WTC11 (cell line): Measurements from ENCODE around the gene RGSL1. TPM values are rescaled to one million over a fixed set of nuclear protein-coding genes. Genes with fewer than 3 reads are reported as not detected.

Experiments
- ATAC-seq: fragments of 200-7000 bp; cut with Tn5 transposase; 2 replicates; pipeline ENCODE4 v1.10.0; 2021; ENCODE audit warnings: mild to moderate bottlenecking, moderate library complexity
- CTCF ChIA-PET: fragments of 300-600 bp; sonication (Branson Sonifier 250); formaldehyde crosslinking; loops from one replicate; lab custom pipeline; 2021; ENCODE audit warnings: antibody characterized with exemption; lab: Charles Lee
- POLR2A ChIA-PET: fragments of 350-600 bp; sonication (Branson Sonifier 250); formaldehyde crosslinking; loops from one replicate; lab custom pipeline; 2021; ENCODE audit warnings: antibody characterized with exemption; lab: Charles Lee
- DNase-seq: peaks from one replicate; pipeline ENCODE4 v3.0.0; 2021; ENCODE audit warnings: low spot score
- H3K27ac Mint-ChIP-seq: 2 replicates; pipeline ENCODE4 v1.8.0; 2021; ENCODE audit warnings: mixed read lengths
- H3K27me3 Mint-ChIP-seq: 2 replicates; pipeline ENCODE4 v1.8.0; 2021; ENCODE audit warnings: low read depth, mild to moderate bottlenecking, moderate library complexity, mixed read lengths
- H3K36me3 Mint-ChIP-seq: 2 replicates; pipeline ENCODE4 v1.8.0; 2021; ENCODE audit warnings: mixed read lengths
- H3K4me1 Mint-ChIP-seq: 2 replicates; pipeline ENCODE4 v1.8.0; 2022; ENCODE audit warnings: mixed read lengths
- H3K4me3 Mint-ChIP-seq: 2 replicates; pipeline ENCODE4 v1.8.0; 2021; ENCODE audit warnings: mild to moderate bottlenecking, moderate library complexity, mixed read lengths
- H3K9me3 Mint-ChIP-seq: 2 replicates; pipeline ENCODE4 v1.8.0; 2021; ENCODE audit warnings: mixed read lengths
- CREM ChIP-seq: sonication (generic); formaldehyde crosslinking; IDR thresholded peaks from 2 replicates; pipeline ENCODE4 v1.8.1; 2022; ENCODE audit warnings: mild to moderate bottlenecking, missing genetic modification reagents, moderate library complexity
- ELF4 ChIP-seq: sonication (generic); formaldehyde crosslinking; IDR thresholded peaks from 2 replicates; pipeline ENCODE4 v1.8.1; 2022; ENCODE audit warnings: low read depth, mild to moderate bottlenecking, moderate library complexity, missing genetic modification reagents
- MXD4 ChIP-seq: fragments of 250-450 bp; sonication (Bioruptor Pico); IDR thresholded peaks from 2 replicates; pipeline ENCODE4 v1.8.0; 2021; ENCODE audit warnings: mild to moderate bottlenecking, moderate library complexity, borderline replicate concordance
- NR3C1 ChIP-seq: sonication (generic); formaldehyde crosslinking; conservative IDR thresholded peaks from 2 replicates; pipeline ENCODE4 v1.8.1; 2023; ENCODE audit warnings: low read depth, mild to moderate bottlenecking, missing genetic modification reagents
- RELA ChIP-seq: sonication (generic); formaldehyde crosslinking; IDR thresholded peaks from 2 replicates; pipeline ENCODE4 v1.8.1; 2022; ENCODE audit warnings: missing genetic modification reagents, mild to moderate bottlenecking, borderline replicate concordance
- SMAD4 ChIP-seq: sonication (generic); formaldehyde crosslinking; IDR thresholded peaks from 2 replicates; pipeline ENCODE4 v1.8.0; 2022; ENCODE audit warnings: mild to moderate bottlenecking, missing genetic modification reagents
- ZBTB21 ChIP-seq: sonication (generic); formaldehyde crosslinking; IDR thresholded peaks from 2 replicates; pipeline ENCODE4 v1.8.1; 2023; ENCODE audit warnings: mild to moderate bottlenecking, missing genetic modification reagents, borderline replicate concordance
- ZNF138 ChIP-seq: sonication (generic); formaldehyde crosslinking; conservative IDR thresholded peaks from 2 replicates; pipeline ENCODE4 v1.8.1; 2022; ENCODE audit warnings: mild to moderate bottlenecking, moderate library complexity, missing genetic modification reagents
- ZNF219 ChIP-seq: sonication (generic); formaldehyde crosslinking; IDR thresholded peaks from 2 replicates; pipeline ENCODE4 v1.8.0; 2023; ENCODE audit warnings: missing genetic modification reagents, mild to moderate bottlenecking, borderline replicate concordance
- ZNF317 ChIP-seq: sonication (generic); formaldehyde crosslinking; IDR thresholded peaks from 2 replicates; pipeline ENCODE4 v1.8.1; 2023; ENCODE audit warnings: low read depth, mild to moderate bottlenecking, moderate library complexity, missing genetic modification reagents, borderline replicate concordance
- ZNF396 ChIP-seq: fragments of 250-450 bp; sonication (Bioruptor Pico); IDR thresholded peaks from 2 replicates; pipeline ENCODE4 v1.8.0; 2021; ENCODE audit warnings: mild to moderate bottlenecking, moderate library complexity, borderline replicate concordance
- total RNA-seq: library from RNA; stranded (reverse); gene quantifications from 3 replicates; pipeline ENCODE4 v1.2.3, GENCODE V29; 2021
- TF ChIP-seq, protein P1 (sequence below): sonication (generic); formaldehyde crosslinking; IDR thresholded peaks from 2 replicates; pipeline ENCODE4 v1.8.0; 2022; ENCODE audit warnings: mild to moderate bottlenecking, missing genetic modification reagents
- TF ChIP-seq, protein P2 (sequence below): sonication (generic); formaldehyde crosslinking; IDR thresholded peaks from 2 replicates; pipeline ENCODE4 v1.8.1; 2022; ENCODE audit warnings: low read depth, missing genetic modification reagents, borderline replicate concordance
- TF ChIP-seq, protein P3 (sequence below): sonication (generic); formaldehyde crosslinking; IDR thresholded peaks from 2 replicates; pipeline ENCODE4 v1.8.0; 2023; ENCODE audit warnings: mild to moderate bottlenecking, missing genetic modification reagents
- TF ChIP-seq, protein P4 (sequence below): sonication (generic); formaldehyde crosslinking; IDR thresholded peaks from 2 replicates; pipeline ENCODE4 v1.8.0; 2022; ENCODE audit warnings: missing genetic modification reagents
- TF ChIP-seq, protein P5 (sequence below): fragments of 250-450 bp; sonication (Bioruptor Pico); IDR thresholded peaks from 2 replicates; pipeline ENCODE4 v1.8.0; 2021; ENCODE audit warnings: mild to moderate bottlenecking

The RGSL1 gene
- total RNA-seq, 1 experiment from 2014 or later, result not detected

DNA sequence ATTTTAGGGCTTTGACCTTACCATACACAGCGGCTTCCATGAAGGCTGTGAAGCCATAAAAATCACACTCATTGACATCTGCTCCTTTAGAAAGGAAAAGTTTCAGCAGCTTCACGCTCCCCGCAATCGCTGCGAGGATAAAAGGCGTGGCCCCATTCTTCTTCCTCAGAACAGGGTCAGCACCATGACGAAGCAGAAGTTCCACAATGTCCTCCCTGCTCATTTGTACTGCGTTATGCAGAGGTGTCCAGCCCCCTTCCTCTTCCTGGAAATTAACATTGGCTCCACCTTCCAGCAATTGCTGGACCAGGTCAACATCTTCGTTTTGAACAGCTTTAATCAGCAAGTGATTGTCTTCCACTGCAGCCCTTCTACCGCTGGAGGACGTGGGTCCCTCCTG lies 136.4 kb downstream of the RGSL1 start:
- Mint-ChIP-seq H3K4me1 (peaks cover 19% of the 10 kb centered on the region), H3K4me3 (no peak overlapping the region)
- TF ChIP-seq, protein P1, sequence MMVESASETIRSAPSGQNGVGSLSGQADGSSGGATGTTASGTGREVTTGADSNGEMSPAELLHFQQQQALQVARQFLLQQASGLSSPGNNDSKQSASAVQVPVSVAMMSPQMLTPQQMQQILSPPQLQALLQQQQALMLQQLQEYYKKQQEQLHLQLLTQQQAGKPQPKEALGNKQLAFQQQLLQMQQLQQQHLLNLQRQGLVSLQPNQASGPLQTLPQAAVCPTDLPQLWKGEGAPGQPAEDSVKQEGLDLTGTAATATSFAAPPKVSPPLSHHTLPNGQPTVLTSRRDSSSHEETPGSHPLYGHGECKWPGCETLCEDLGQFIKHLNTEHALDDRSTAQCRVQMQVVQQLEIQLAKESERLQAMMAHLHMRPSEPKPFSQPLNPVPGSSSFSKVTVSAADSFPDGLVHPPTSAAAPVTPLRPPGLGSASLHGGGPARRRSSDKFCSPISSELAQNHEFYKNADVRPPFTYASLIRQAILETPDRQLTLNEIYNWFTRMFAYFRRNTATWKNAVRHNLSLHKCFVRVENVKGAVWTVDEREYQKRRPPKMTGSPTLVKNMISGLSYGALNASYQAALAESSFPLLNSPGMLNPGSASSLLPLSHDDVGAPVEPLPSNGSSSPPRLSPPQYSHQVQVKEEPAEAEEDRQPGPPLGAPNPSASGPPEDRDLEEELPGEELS (CRISPR knock-in tag), result no peak
- TF ChIP-seq ZNF219 (CRISPR knock-in tag), result no peak
- TF ChIP-seq, protein P2, sequence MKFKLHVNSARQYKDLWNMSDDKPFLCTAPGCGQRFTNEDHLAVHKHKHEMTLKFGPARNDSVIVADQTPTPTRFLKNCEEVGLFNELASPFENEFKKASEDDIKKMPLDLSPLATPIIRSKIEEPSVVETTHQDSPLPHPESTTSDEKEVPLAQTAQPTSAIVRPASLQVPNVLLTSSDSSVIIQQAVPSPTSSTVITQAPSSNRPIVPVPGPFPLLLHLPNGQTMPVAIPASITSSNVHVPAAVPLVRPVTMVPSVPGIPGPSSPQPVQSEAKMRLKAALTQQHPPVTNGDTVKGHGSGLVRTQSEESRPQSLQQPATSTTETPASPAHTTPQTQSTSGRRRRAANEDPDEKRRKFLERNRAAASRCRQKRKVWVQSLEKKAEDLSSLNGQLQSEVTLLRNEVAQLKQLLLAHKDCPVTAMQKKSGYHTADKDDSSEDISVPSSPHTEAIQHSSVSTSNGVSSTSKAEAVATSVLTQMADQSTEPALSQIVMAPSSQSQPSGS (CRISPR knock-in tag), result no peak
- no peak for TF ChIP-seq RELA (CRISPR knock-in tag)
- no peak for TF ChIP-seq SMAD4 (CRISPR knock-in tag)
- TF ChIP-seq ZNF317 (CRISPR knock-in tag), result no peak
- TF ChIP-seq NR3C1 (CRISPR knock-in tag), result no peak
- no peak for TF ChIP-seq ZNF138
- TF ChIP-seq, all 79 proteins: peak for 0
- peaks cover 11% of the 10 kb centered on the region for H3K9me3 Mint-ChIP-seq
- ATAC-seq (no peak), DNase-seq (no peak)
- CTCF ChIA-PET, result interaction anchor here (1.5 kb wide), 1 partner anchor 196 kb away, joined by 3 read pairs; no protein-coding TSS in a partner anchor
- H3K27me3 Mint-ChIP-seq, result peaks cover 3% of the 10 kb centered on the region; the same call in 1 of the 2 replicates
- H3K27ac Mint-ChIP-seq, result no peak overlapping the region
- POLR2A ChIA-PET, result no interaction called here
- H3K36me3 Mint-ChIP-seq, result no peaks in the 10 kb centered on the region

DNA sequence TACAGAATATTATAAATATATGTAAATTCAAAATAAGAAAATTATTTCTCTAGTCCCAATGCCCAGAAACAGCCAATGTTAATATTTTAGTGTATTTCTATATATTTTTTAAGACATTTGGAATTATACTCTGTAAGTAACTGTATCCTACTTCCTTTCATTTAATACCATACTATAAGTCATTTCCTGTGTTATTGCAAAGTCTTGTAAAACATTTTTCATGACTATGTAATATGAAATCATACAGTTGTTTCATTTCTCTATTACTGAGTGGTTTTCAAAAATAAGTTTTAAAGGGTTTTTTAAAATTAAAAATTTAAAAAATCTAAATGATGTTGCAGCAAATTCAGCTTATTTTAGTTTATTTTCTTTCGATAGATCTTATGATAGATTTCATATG lies 137.1 kb downstream of the RGSL1 start:
- no peak overlapping the region for H3K27ac Mint-ChIP-seq
- POLR2A ChIA-PET, result no interaction called here
- H3K4me3 Mint-ChIP-seq, result no peak overlapping the region
- TF ChIP-seq ZBTB21 (no peak), ZNF317 (CRISPR knock-in tag) (no peak), ELF4 (CRISPR knock-in tag) (no peak)
- TF ChIP-seq, protein P3, sequence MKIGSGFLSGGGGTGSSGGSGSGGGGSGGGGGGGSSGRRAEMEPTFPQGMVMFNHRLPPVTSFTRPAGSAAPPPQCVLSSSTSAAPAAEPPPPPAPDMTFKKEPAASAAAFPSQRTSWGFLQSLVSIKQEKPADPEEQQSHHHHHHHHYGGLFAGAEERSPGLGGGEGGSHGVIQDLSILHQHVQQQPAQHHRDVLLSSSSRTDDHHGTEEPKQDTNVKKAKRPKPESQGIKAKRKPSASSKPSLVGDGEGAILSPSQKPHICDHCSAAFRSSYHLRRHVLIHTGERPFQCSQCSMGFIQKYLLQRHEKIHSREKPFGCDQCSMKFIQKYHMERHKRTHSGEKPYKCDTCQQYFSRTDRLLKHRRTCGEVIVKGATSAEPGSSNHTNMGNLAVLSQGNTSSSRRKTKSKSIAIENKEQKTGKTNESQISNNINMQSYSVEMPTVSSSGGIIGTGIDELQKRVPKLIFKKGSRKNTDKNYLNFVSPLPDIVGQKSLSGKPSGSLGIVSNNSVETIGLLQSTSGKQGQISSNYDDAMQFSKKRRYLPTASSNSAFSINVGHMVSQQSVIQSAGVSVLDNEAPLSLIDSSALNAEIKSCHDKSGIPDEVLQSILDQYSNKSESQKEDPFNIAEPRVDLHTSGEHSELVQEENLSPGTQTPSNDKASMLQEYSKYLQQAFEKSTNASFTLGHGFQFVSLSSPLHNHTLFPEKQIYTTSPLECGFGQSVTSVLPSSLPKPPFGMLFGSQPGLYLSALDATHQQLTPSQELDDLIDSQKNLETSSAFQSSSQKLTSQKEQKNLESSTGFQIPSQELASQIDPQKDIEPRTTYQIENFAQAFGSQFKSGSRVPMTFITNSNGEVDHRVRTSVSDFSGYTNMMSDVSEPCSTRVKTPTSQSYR (CRISPR knock-in tag), result no peak
- TF ChIP-seq, all 79 proteins: peak for 0
- Mint-ChIP-seq H3K4me1 (peaks cover 19% of the 10 kb centered on the region), H3K36me3 (no peaks in the 10 kb centered on the region), H3K9me3 (peaks cover 11% of the 10 kb centered on the region), H3K27me3 (peaks cover 3% of the 10 kb centered on the region; the same call in 1 of the 2 replicates)
- DNase-seq, result no peak
- CTCF ChIA-PET, result interaction anchor here (1.5 kb wide), 1 partner anchor 195 kb away, joined by 3 read pairs; no protein-coding TSS in a partner anchor
- ATAC-seq, result no peak

DNA sequence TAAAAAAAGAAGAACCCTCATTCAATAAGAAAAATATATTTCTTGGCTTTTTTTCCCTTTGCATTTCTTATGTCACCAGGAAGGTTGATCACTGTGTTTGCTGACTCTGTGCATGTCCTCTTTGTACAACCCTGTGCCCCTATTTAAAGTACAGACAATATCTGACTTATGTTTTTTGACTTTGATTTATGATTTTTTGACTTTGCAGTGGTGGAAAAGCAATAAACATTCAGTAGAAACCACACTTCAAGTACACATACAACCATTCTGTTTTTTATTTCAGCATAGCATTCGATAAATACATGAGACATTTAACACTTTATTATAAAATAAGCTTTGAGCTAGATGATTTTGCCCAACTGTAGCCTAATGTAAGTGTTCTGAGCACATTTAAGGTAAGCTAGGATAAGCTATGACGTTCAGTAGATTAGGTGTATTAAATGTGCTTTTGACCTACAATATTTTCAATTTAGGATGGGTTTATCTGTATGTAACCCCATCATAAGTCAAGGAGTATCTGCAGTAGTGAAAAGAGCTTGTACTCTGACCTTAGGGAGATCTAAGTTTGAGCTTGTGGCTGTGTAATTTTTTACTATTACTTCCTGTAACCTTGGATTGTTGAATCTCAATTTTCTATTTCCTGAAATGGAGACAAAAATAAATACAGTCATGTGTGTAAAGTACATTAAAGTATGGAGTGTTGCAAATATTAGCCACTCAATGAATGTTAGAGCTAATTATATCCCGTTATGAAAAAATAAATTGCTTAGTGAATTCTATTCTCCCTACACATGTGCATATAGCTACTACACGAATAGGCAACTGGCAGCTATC lies 137.9 kb downstream of the RGSL1 start:
- ChIA-PET CTCF (interaction anchor here (0.7 to 2.7 kb wide), 6 partner anchors 12 to 507 kb away, joined by 3 to 11 read pairs (median 8); no protein-coding TSS in a partner anchor), POLR2A (no interaction called here)
- peaks cover 19% of the 10 kb centered on the region for H3K4me1 Mint-ChIP-seq
- H3K9me3 Mint-ChIP-seq, result peaks cover 11% of the 10 kb centered on the region
- no peaks in the 10 kb centered on the region for H3K36me3 Mint-ChIP-seq
- H3K27me3 Mint-ChIP-seq, result peaks cover 3% of the 10 kb centered on the region; the same call in 1 of the 2 replicates
- no peak overlapping the region for H3K27ac Mint-ChIP-seq
- no peak for ATAC-seq
- H3K4me3 Mint-ChIP-seq, result peak overlapping the region; percentile 67
- DNase-seq, result no peak
- TF ChIP-seq, protein P4, sequence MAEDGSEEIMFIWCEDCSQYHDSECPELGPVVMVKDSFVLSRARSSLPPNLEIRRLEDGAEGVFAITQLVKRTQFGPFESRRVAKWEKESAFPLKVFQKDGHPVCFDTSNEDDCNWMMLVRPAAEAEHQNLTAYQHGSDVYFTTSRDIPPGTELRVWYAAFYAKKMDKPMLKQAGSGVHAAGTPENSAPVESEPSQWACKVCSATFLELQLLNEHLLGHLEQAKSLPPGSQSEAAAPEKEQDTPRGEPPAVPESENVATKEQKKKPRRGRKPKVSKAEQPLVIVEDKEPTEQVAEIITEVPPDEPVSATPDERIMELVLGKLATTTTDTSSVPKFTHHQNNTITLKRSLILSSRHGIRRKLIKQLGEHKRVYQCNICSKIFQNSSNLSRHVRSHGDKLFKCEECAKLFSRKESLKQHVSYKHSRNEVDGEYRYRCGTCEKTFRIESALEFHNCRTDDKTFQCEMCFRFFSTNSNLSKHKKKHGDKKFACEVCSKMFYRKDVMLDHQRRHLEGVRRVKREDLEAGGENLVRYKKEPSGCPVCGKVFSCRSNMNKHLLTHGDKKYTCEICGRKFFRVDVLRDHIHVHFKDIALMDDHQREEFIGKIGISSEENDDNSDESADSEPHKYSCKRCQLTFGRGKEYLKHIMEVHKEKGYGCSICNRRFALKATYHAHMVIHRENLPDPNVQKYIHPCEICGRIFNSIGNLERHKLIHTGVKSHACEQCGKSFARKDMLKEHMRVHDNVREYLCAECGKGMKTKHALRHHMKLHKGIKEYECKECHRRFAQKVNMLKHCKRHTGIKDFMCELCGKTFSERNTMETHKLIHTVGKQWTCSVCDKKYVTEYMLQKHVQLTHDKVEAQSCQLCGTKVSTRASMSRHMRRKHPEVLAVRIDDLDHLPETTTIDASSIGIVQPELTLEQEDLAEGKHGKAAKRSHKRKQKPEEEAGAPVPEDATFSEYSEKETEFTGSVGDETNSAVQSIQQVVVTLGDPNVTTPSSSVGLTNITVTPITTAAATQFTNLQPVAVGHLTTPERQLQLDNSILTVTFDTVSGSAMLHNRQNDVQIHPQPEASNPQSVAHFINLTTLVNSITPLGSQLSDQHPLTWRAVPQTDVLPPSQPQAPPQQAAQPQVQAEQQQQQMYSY (CRISPR knock-in tag), result no peak
- TF ChIP-seq CREM (CRISPR knock-in tag), result no peak
- TF ChIP-seq ZNF138, result no peak
- TF ChIP-seq ZNF396 (CRISPR knock-in tag), result no peak
- no peak for TF ChIP-seq MXD4
- TF ChIP-seq, protein P5, sequence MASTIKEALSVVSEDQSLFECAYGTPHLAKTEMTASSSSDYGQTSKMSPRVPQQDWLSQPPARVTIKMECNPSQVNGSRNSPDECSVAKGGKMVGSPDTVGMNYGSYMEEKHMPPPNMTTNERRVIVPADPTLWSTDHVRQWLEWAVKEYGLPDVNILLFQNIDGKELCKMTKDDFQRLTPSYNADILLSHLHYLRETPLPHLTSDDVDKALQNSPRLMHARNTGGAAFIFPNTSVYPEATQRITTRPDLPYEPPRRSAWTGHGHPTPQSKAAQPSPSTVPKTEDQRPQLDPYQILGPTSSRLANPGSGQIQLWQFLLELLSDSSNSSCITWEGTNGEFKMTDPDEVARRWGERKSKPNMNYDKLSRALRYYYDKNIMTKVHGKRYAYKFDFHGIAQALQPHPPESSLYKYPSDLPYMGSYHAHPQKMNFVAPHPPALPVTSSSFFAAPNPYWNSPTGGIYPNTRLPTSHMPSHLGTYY (CRISPR knock-in tag), result no peak
